Smooth muscle cell of the brain vasculature (primary cell): Measurements from ENCODE around the gene CCDC174.
A peak's percentile ranks its signal among the peaks of the same experiment; 100 is the strongest.
"Not testable (repeated sequence)": the region's sequence is repeated elsewhere in the genome, so short reads cannot be mapped to it uniquely, and the experiment has no call there.

ENCODE experiments used
- DNase-seq: peaks from one replicate; pipeline ENCODE4 v3.0.0-alpha.2; 2012; ENCODE audit warnings: low read depth, low spot score

CCDC174 gene

DNA sequence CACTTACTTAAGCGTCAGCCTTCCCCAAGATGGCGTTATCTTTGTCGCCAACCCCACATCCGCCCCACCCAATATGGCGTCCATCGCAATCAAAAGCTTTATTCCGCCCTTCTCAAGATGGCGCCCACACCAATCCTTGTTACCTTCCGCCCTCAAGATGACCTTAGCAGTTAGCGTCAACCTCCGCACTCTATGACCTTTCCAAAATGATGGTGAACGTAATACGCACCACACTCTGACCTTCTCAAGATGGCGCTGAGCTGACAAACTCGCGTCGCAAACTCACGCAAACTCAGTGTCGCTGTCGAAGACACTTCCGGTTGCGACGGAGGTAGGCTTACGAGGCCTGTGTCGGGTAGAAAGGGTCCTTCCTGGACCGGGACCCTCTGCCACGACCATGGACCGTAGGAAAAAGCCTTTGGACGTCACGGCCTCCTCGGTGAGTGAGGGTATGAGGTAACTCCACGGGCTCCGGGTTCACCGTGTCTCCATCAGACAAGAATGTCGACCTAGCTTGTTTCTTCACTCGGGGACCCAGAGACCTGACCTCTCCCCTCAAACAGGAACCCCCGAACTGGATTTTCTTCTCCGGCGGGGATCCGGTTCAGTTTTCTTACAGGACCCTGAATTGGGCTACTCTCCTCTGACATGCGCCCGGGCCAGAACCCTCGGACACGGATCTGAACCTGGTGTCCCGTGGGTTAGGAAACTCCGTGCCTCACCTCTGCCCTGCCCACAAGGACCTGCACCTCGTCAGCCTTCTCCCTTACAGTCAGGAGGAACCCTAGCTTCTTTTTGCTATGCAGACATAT, at the start of gene CCDC174:
Gene CCDC174 (plus strand): TSS at position 323 of the 812 bp plus-strand sequence. CDS start 75 bp downstream, at position 398.
- peak; percentile 93 for DNase-seq

DNA sequence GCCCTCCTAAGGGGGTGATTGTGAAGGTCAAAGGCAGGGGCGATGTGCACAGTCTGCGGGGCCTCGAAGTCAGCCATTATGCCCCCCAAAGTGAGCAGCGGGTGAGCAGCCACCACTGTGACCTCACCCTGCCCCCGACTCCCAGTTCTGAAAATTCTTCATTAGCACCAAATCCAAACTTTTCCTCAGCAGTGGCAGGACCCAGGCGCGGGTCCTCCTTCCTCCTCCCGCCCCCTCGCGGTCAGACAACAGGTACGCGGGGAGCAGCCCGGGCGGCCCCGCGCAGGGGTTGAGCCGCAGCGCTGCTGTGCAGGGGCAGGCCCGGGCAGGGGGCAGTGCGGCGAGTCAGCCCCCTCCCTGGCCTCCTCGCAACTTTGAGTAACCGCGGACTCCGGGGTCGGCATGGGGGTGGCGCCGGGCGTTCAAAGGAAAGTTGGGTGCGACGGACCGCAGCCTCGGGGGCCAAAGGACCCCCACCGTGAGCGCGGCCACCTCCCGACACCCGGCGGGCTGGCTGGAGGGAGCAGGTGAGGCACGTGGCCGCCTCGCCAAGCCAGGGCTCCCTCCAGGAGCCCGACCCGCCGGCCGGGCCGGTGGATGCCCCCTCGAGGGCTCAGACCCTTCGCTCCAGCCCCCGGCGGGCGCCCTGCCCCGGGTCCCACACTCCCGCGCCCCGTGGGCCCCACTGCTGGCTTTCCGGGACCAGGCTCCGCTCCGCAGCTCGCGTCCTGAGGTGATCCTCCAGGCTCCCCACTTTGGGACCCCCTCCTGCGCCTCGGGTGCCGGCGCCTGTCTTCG, 49.4 kb upstream of the CCDC174 start:
- DNase-seq, result no peak

DNA sequence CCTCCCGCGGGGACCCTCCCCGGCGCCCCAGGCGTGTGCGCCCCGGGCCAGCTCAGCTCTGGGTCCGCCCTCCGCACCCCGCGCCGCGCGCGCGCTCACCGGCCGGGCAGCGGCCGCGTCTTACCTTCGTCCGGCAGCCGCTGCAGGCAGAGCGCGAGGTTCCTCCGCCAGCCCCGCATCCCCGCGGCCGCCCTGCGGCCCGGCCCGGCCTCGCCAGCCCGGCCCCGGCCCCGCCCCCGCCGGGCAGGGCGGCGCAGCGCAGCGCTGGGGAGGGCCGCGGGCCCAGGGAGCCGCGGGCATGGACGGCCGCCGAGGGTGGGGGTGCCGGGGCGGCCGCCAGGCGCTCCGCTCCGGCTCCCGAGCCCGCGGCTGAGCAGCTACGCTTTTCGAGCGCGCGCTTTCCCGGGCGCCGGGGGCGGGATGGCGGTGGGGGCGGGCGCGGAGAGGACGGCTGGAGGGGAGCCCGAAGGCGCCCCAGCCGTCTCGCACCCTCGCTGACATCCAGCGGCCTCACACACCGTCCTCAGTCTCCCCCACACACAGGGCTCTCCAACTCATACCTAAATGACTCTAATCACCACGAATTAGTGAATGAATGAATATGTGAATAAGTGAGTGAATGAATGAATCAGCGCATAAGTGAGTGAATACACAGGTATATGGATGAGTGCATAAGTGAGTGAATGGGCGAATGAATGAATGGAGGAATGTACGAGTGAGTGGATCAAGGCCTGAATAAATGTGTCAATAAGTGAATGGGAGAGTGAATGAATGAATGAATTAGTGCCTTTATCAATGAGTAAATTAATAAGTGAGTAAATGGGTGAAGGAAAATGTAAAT, 48.5 kb upstream of the CCDC174 start:
- DNase-seq, result no peak

DNA sequence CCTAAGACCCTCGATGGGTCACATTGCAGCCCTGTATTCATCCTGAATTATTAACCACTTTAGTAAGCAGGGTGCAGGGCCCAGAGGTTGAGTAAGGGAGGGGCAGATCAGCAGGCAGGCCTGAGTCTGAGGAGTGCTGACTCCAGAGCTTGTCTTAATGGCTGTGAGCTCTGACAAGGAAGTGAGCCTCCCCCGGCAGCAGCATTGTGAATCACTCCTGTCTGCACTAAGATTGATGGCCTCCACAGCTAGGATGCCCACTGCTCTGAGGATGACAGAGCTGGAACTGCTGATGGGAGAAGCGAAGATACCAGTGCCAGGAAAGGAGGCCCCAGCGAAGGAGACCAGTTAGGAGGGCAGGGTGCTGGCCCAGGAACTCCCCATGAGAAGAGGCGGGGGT, 46.5 kb upstream of the CCDC174 start:
- DNase-seq, result no peak

DNA sequence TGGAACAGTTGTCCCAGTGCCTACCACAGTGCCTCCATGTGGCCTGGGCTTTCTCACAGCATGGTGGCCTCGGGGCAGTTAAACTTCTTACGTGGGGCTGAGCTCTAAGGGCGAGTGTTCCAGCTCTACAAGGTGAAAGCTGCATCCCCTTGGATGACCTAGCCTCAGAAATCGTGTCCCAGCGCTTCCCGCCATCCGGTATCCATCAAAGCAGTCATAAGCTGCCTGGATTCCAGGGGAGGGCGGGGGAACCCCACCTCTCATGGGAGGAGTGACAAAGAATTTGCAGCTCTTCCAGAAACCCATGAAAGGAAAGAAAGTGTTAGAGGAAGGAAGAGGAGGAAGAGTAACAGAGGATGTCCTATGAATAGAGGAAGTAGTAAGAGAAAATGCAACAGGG, 45.8 kb upstream of the CCDC174 start:
- no peak for DNase-seq

DNA sequence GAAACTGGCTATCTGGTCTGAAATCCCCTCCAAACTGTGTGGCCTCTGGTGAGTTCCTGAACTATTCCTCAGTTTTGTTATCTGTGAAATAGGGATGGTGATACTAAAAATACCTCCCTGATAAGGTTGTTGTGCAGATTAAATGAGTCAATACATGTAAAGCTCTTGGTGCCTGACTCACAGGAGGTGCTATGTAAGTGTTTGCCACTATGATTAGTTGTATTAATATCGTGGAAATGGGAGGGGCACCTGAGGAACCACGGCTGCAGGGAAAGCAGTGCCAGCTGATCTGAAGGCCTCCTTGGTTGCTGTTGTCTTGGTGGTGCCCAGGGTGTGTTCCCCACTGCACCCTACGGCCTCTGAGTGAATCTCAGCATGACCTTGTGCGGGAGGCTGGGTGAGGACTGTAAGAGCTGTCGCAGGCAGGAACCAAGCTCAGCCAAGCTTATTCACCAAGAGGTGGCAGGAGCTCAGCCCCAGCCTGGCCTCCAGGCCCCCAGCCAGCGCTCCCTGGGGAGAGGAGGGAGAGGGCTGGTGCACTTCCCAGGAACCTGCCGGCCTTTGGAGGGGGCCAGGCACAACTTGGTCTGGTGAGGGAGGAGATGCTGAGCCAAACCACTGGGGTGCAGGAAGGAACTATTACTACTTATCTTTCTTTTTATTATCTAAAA, 44.8 kb upstream of the CCDC174 start:
- DNase-seq, result no peak

DNA sequence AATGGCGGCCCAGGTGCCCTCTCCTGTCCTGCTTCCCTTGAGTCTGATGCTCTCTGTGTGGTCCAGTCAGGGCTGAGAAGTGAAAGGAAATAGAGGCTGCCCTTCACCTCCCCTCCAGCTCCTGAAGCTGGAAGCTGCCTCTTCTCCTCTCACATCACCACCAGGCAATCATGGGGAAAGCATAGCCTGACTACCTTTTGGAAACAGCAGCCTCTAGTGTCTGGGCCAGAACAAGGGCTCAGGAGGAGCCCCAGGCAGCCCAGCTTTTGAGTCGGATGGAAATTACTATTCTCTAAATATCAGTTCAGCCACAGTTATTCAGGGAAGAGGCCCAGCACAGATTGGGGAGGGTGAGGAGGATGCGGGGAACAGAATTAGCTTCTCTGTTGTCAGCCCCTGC, 43.3 kb upstream of the CCDC174 start:
- DNase-seq, result no peak

DNA sequence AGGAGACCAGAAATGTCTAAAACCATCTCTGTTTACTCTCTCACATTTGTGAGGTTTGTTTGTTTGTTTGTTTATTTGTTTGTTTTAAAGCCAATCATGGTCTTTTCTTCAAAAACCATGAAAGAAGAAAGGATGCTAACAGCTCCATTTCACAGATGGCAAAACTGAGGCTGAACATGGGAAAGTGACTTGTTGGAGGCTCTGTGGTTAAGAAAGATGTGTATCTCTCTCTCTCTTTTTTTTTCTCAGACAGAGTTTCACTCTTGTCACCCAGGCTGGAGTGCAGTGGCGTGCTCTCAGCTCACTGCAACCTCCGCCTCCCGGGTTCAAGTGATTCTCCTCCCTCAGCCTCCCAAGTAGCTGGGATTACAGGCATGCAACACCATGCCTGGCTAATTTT, 42.5 kb upstream of the CCDC174 start:
- DNase-seq, result not testable (repeated sequence)

DNA sequence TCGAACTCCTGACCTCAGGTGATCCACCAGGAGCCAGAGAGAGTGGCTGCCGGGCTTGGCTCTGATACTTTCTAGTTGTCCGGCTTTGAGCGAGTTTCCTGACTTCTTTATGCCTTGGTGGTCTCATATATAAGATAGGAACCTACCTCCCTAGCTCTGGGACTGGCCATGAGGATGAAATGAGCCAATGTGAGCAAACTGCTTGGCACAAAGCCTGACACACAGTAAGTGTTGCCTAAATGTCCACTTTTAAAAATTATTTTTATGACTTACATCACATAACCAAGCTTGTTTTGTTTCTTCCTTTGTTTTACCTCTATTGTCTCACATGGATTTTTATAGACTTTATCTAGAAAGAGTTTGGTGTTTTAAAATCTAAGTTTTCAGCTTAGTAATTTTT, 42.1 kb upstream of the CCDC174 start:
- DNase-seq, result no peak

DNA sequence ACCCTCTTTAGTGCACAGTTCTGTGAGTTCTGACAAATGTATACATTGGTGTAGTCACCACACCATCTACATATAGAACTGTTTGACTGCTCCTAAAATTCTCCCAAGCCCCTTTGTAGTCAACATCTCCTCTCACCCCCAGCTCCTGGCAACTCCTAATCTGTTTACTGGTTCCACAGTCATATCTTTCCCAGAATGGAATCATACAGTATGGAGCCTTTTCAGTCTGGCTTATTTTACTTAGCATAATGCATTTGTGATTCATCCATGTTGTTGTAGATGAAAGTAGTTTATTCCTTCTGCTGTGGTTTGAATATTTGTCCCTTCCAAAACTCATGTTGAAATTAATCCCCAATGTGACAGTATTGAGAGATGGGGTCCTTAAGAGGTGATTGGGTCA, 41.6 kb upstream of the CCDC174 start:
- DNase-seq, result no peak

DNA sequence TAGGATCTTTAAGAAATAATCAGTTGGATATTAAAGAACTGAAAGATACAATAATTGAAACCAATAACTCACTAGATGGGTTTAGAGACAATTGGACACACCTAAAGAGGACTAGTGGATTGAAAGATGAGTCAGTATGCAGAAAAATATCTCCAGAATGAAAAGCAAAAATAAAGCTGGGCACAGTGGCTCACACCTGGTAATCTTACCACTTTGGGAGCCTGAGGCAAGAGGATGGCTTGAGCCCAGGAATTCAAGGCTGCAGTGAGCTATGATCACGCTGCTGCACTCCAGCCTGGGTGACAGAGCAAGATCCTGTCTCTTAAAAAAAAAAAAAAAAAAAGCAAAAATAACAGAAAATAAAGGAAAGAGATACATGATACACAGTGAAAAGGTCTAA, 37.4 kb upstream of the CCDC174 start:
- no peak for DNase-seq

DNA sequence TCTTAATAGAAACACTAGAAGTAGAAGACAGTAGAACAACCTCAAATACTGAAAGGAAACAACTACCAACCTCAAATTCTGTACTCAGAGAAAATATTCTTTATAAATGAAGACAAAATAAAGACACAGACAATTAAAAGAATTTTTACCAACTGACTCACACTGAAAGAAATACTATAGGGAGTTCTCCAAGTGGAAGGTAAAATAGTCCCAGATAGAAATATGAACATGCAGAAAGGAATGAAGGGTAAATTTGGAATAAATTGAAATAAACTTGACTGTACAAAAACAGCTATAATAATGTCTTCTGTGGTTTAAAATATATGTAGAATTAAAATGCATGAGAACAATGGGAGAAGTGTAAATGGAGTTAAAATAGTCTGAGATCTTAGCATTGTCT, 36.7 kb upstream of the CCDC174 start:
- no peak for DNase-seq

DNA sequence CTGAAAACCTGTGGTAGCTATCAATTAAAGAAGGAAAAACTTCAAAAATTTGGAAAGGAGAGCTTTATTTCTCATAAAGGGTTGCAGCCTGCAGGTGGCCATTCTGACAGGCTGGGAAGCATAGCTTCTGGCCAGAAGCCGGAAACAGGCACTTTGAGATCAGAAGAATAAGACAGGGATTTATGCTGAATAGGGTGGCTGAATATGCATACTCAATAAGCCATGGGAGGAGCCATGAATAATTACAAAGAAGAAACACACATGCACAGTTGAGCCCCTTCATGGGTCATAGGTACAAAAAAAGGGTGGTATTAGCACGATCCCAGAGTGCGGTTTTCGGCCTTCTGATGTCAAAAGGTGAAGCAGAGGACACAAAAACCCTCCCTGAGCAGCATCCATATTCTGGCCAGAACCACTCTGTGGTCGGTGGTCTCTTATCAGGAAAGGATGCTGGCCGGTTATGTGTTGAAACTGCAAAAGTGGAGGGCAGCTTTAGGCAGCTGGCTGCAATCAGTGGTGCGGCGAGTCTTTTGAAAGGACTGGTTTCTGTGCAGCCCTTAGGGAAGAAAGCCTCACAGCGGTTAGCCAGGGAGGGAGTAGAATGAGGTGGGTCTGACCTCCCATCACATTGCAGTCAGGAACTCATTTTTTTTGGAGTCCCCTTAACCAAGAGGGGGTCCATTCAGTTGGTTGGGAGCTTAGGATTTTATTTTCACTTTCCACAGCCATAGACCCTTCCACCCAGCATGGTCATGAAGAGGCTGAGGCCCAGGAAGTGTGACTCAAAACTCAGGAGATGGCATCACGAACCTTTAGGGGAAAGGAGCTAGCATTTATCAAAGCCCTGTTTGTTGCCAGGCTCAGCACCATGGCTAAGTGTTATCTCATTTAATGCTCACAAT, 34.7 kb upstream of the CCDC174 start:
- no peak for DNase-seq

DNA sequence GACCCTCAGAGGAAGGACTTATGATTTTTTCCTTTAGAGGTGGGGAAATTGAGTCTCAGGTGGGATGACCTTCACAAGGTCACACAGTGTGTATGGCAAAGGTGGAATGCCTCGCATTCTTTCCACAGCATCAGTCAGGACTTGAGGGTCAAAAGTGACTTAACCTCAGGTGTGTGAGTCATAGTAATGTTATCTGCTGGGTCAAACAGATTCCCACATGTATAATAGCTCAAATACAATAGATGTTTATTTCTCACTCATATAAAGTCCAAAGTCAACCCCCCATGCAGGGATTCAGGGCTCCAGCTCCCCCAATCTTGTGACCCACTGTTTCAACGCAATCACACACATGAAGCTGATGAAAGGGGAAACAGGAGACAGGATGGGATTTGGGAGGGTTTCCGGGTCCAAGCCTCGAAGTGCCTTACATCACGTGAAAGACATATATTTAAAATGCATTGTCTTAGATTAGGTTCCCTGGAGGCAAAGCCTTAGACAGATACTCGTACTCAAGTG, 34.0 kb upstream of the CCDC174 start:
- DNase-seq, result no peak

DNA sequence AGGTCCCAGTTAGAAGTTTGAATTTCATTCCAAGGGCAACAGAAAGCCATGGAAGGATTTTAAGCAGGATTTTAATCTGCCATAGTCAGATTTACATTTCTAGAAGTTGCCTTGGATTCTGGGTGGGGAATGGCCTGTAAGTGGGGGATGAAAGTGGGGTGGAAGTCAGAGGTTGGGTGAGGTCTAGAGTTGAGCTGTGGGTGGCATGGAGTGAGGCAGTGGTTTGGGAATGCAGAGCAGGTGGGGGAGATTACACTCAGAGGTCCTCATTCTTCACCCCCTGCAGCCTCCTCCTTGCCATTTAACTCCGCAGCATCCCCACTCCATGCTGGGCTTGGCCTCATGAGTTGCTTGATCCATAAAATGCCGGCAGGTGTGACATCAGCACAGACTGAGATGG, 32.0 kb upstream of the CCDC174 start:
- DNase-seq, result no peak

DNA sequence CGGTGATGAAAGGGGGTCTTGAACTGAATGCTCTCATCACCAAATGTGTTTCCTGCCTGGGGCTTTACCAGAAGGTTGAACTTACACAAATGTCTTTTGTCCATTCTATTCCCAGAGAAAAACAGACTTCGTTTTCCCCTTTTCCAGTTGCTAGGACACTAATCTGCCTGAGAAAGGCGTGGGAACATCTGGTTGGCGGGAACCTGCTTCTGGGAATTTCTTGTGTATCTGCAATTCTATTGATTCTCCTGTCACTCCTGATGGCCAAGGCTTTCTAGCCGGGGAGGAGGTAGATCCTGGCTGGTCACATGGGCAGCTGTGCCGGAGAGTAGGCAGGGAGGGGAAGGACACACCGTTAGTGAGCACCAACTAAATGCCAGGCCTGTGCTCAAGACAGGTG, 31.1 kb upstream of the CCDC174 start:
- no peak for DNase-seq

DNA sequence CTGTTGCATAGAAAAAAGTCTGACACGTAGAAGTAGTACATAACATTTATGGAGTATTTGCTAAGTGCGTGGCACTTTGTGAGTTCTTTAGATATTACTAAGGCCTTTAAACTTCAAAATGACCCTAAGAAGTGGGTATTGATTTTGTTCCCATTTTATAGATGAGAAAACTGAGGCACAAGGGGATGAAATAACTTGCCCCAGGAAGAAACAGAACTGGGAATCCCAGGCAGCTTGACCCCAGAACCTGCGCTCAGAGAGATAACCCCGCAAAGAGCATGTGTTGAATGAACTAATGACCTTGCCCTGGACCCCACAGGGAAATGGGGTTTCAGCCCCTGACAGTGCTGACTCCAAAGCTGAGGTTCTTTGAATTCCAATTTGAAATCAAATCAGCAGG, 30.5 kb upstream of the CCDC174 start:
- DNase-seq, result no peak

DNA sequence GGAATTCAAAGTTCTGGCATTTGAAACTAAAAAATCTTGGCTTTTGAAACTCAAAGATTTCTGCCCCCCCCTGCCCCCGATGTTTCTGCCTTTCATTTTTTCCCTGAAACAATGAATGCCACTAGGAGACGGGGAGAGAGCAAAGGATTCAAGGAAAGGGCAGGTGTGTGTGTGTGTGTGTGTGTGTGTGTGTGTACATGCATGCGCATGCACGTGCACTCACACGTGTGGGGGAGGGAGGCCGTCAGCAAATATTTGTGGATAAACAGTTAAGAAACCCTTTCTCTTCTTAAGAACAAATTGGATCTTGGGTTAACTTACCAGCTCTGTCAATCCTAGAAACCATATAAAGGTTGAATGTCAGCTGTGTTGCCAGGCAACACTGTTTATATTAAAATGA, 29.2 kb upstream of the CCDC174 start:
- no peak for DNase-seq

DNA sequence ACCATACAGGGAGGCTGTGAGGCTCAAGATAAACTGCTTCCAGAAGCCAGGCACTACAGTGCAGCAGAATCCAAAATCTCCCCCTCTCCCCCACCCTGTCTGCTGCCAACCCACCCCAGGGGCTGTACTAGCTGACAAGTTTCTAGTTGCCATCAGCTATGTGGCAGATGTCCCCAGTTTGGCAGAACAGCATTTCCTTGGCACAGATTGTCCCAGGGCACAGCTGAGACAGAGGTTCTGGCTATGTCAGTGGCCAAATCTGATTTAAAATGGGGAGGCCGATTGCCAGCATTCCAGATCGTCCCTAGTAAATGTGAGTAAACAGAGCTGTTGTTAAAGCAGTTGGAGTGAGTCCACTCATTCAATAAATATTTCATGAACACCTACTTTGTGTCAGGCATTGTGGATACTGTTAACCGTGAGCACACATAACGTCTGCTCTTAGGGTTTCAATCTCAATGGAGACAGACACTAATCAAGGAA, 28.0 kb upstream of the CCDC174 start:
- no peak for DNase-seq

DNA sequence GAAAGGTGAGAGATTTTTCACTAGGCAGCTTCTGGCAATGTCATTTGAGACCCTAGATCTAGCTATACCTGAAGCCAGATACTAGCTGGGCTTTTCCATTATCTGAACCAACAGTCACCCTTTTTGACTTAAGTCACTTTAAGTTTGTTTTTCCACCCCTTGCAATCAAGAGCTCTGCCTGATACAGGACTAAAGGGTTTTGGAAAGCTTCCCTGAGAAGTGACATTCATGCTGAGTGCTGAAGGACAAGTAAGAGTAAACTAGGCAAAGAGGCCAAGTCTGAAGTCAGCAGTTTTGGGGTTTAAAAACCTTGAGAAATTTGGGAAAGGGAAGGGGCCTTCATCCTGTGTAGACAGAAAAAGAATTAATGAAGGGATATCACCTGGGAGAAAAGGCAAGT, 27.1 kb upstream of the CCDC174 start:
- DNase-seq, result no peak
